Activated T-cell treated with anti-CD3 and anti-CD28 coated beads, Interleukin-2, amount 50 U/mL, for 72 hours (primary cell): ENCODE data around the gene MS4A5. TPM values are rescaled to one million over a fixed set of nuclear protein-coding genes. Genes with fewer than 3 reads are reported as not detected.

ENCODE experiments used
- total RNA-seq, 2 donors: library from RNA; stranded (reverse); gene quantifications; one replicate each; pipeline ENCODE4 v1.2.3, GENCODE V29; 2022

The MS4A5 gene
- total RNA-seq, 2 donors from 2014 or later: not detected

Other genes starting within 250 kb of the MS4A5 start
- not detected for gene MS4A6A, start 246.5 kb upstream of the MS4A5 start, total RNA-seq
- not detected for gene MS4A4E, start 186.4 kb upstream of the MS4A5 start, total RNA-seq
- not detected for gene MS4A4A, start 148.9 kb upstream of the MS4A5 start, total RNA-seq
- not detected for gene MS4A6E, start 102.3 kb upstream of the MS4A5 start, total RNA-seq
- not detected for gene MS4A7, start 51.0 kb upstream of the MS4A5 start, total RNA-seq
- not detected for gene MS4A14, start 33.1 kb upstream of the MS4A5 start, total RNA-seq
- gene MS4A1, start 26.3 kb downstream of the MS4A5 start, total RNA-seq: 1 to 10 TPM; 1.6 TPM
- gene MS4A12, start 63.2 kb downstream of the MS4A5 start, total RNA-seq: not detected
- gene MS4A13, start 85.8 kb downstream of the MS4A5 start, total RNA-seq: not detected